Nephron progenitor cell (in vitro differentiated cells): ENCODE data around the gene MAML2.

Experiments
- DNase-seq: peaks from one replicate; pipeline ENCODE4 v3.0.0; 2021
- H3K27ac Mint-ChIP-seq: 2 replicates; pipeline ENCODE4 v1.8.0; 2021; ENCODE audit warnings: mild to moderate bottlenecking, moderate library complexity, mixed read lengths
- H3K27me3 Mint-ChIP-seq: 2 replicates; pipeline ENCODE4 v1.8.0; 2021; ENCODE audit warnings: mild to moderate bottlenecking, low read depth, mixed read lengths; ENCODE audit not compliant: poor library complexity
- H3K36me3 Mint-ChIP-seq: 2 replicates; pipeline ENCODE4 v1.8.0; 2021; ENCODE audit warnings: low read depth, mixed read lengths
- H3K4me1 Mint-ChIP-seq: 2 replicates; pipeline ENCODE4 v1.8.0; 2021; ENCODE audit warnings: mixed read lengths
- H3K4me3 Mint-ChIP-seq: 2 replicates; pipeline ENCODE4 v1.8.0; 2021; ENCODE audit warnings: mild to moderate bottlenecking, moderate library complexity, mixed read lengths
- H3K9me3 Mint-ChIP-seq: 2 replicates; pipeline ENCODE4 v1.8.0; 2021; ENCODE audit warnings: mild to moderate bottlenecking, moderate library complexity, mixed read lengths
- CTCF ChIP-seq: fragments of 200-600 bp; sonication (generic); IDR thresholded peaks from 2 replicates; pipeline ENCODE4 v1.5.0; 2021; ENCODE audit warnings: antibody characterized with exemption

MAML2 gene

GRCh38 chr11:96173422-96173821 lies 169.6 kb downstream of the MAML2 start:
- H3K4me1 Mint-ChIP-seq: peaks cover 32% of the 10 kb centered on the region
- H3K27ac Mint-ChIP-seq: peak overlapping the region; percentile 17
- H3K9me3 Mint-ChIP-seq: no peaks in the 10 kb centered on the region
- no peaks in the 10 kb centered on the region for H3K27me3 Mint-ChIP-seq
- TF ChIP-seq CTCF: no peak
- no peak overlapping the region for H3K4me3 Mint-ChIP-seq
- DNase-seq: no peak
- peaks cover 30% of the 10 kb centered on the region for H3K36me3 Mint-ChIP-seq

GRCh38 chr11:96172604-96173003 lies 170.4 kb downstream of the MAML2 start:
- Mint-ChIP-seq H3K9me3 (no peaks in the 10 kb centered on the region), H3K4me3 (no peak overlapping the region), H3K27me3 (no peaks in the 10 kb centered on the region), H3K36me3 (peaks cover 30% of the 10 kb centered on the region), H3K27ac (no peak overlapping the region), H3K4me1 (peaks cover 32% of the 10 kb centered on the region)
- DNase-seq: no peak
- no peak for TF ChIP-seq CTCF

GRCh38 chr11:96169250-96169649 lies 173.7 kb downstream of the MAML2 start:
- peak overlapping the region; percentile 89 for H3K27ac Mint-ChIP-seq
- peaks cover 52% of the 10 kb centered on the region for H3K4me1 Mint-ChIP-seq
- H3K9me3 Mint-ChIP-seq: no peaks in the 10 kb centered on the region
- no peak overlapping the region for H3K4me3 Mint-ChIP-seq
- DNase-seq: no peak
- TF ChIP-seq CTCF: no peak
- peaks cover 4% of the 10 kb centered on the region for H3K27me3 Mint-ChIP-seq
- H3K36me3 Mint-ChIP-seq: peaks cover 29% of the 10 kb centered on the region

- Mint-ChIP-seq H3K36me3 (peaks cover 23% of the 10 kb centered on the region), H3K27ac (no peak overlapping the region), H3K9me3 (no peaks in the 10 kb centered on the region), H3K4me3 (no peak overlapping the region), H3K4me1 (peaks cover 55% of the 10 kb centered on the region), H3K27me3 (peaks cover 4% of the 10 kb centered on the region)
- TF ChIP-seq CTCF: no peak
- no peak for DNase-seq
These were observed 174.4 kb downstream of the MAML2 start for GRCh38 chr11:96168623-96169022.

GRCh38 chr11:96167787-96168186 lies 175.2 kb downstream of the MAML2 start:
- Mint-ChIP-seq H3K4me3 (peak overlapping the region; percentile 35), H3K27ac (peak overlapping the region; percentile 97), H3K4me1 (peaks cover 63% of the 10 kb centered on the region), H3K27me3 (peaks cover 4% of the 10 kb centered on the region), H3K36me3 (peaks cover 15% of the 10 kb centered on the region), H3K9me3 (no peaks in the 10 kb centered on the region)
- no peak for DNase-seq
- no peak for TF ChIP-seq CTCF

- Mint-ChIP-seq H3K4me3 (peak overlapping the region; percentile 35), H3K27me3 (peaks cover 4% of the 10 kb centered on the region), H3K4me1 (peaks cover 64% of the 10 kb centered on the region), H3K36me3 (peaks cover 13% of the 10 kb centered on the region), H3K9me3 (no peaks in the 10 kb centered on the region), H3K27ac (peak overlapping the region; percentile 97)
- peak; percentile 4 for DNase-seq
- TF ChIP-seq CTCF: no peak
These were observed 175.7 kb downstream of the MAML2 start for GRCh38 chr11:96167203-96167758.
